Measurements from ENCODE around the gene GLTP. TPM values are rescaled to one million over a fixed set of nuclear protein-coding genes. Genes with fewer than 3 reads are reported as not detected.
A peak's percentile ranks its signal among the peaks of the same experiment; 100 is the strongest.

GLTP gene
- total and polyA plus RNA-seq, 2 of the 13 experiments (the other 11 are each of a cell fraction or from before 2014, with no cell fraction given) = 10.7 to 12.9 TPM

DNA sequence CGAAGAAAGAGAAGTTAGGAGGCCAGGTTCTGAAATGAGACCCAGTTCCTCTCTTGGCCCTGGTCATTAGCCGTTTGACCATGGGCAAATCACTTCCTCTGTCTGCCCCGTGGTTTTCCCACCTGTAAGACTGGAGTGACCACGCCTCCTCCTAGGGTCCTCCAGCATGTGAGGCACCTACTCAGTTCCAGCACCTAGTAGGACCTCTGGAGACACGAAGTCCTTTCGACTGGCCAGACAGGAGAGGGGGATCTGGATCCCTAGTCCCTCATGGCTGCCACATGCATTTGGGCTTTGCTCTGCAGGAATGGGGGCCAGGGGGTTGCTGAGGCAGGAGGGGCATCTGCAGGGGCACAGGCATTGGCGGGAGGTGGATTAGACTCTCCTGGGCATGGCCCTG lies 63.5 kb downstream of the GLTP start:
- WGBS (ENCODE audit: low lambda C conversion rate) = 65% methylated on average over 4 of the region's 7 CpGs
- FAIRE-seq = no peak

DNA sequence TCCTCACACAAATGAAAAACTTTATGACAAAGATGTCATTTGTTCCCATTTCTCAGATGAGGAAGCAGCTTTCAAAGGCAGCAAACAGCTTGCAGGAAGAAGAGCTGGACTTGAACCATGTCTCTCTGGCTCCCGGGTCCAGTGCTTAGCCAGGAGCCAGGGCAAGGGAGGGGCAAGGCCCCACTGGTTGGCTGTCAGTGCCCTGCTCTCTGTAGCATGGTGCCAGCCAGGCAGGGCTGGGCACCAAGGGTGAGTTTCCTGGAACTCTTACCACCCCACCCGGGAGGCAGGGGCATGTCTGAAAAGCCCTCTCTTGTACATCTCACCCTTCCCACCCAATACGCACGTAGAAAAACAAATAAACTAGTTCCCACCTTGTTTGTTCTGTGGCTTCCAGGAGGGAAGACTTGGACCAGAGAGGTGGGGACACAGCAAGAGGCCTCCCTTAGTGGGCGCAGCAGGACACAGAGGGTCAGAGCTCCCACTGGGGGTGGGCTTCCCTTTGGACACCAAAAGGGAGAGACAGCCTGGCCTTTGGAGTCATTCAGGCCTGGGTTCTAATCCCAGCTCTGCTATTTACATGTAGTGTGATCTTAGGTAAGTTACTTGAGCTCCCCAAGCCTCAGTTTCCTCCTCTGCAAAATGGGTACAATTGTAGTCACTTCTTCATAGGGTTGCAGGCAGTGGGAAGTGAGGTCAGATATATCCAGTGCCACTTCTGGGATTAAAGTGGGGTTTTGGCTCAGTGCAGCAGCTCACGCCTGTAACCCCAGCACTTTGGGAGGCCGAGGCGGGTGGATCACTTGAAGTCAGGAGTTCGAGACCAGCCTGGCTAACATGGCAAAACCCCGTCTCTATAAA lies 64.4 kb downstream of the GLTP start:
- Histone ChIP-seq H3K4me3 (replicated peaks in 1 of 3; ENCODE audit: insufficient read depth in 1 of 3, low read depth in 2 of 3, low read length in 3 of 3) (no peak overlapping the region), H3K27me3 (ENCODE audit: control insufficient read depth in 1 of 2, insufficient read depth in 2 of 2, low read length in 2 of 2) (no peaks in the 10 kb centered on the region), H3K9me3 (ENCODE audit: low read length) (no peaks in the 10 kb centered on the region), H3K27ac (ENCODE audit: extremely low read length, insufficient read depth, low read length) (no peak overlapping the region), H4K20me1 (ENCODE audit: insufficient read depth, low read length) (no peaks in the 10 kb centered on the region), H3K4me1 (ENCODE audit: insufficient read depth, low read length) (peaks cover 41% of the 10 kb centered on the region), H3K9ac (ENCODE audit: insufficient read depth, low read depth, low read length) (no peak overlapping the region), H3K36me3 (replicated peaks in 1 of 2; ENCODE audit: control insufficient read depth in 1 of 2, insufficient read depth in 2 of 2, low read length in 2 of 2) (no peaks in the 10 kb centered on the region), H3K79me2 (ENCODE audit: insufficient read depth, low read length) (no peaks in the 10 kb centered on the region), H3K4me2 (ENCODE audit: low read depth, low read length) (no peak overlapping the region), H2AFZ (ENCODE audit: low read length) (no peak overlapping the region)
- BruUV-seq (replicated peaks) = no TSS peak
- 60% methylated on average over 10 of the region's 10 CpGs for WGBS (ENCODE audit: low lambda C conversion rate)
- intact Hi-C loops (cut with micrococcal nuclease; ENCODE audit: unreplicated experiment) = no loop called here
- POLR2A ChIA-PET = no interaction called here
- CTCF ChIA-PET (ENCODE audit: low intra/inter-chr PET ratio, low total read pairs) = no interaction called here
- no peak for ATAC-seq
- in situ Hi-C loops (cut with HindIII; ENCODE audit: extremely low pct_ligation_motif_present, low pct_unique_long_range_greater_than_20kb) = no loop called here
- no peak for FAIRE-seq
- DNase-seq (ENCODE audit: low spot score) = no peak
- TF ChIP-seq GABPB1 (CRISPR knock-in tag; IDR thresholded peaks at IDR 0.05) (no peak), ZNF446 (CRISPR knock-in tag; IDR thresholded peaks at IDR 0.05) (no peak), MYNN (CRISPR knock-in tag; IDR thresholded peaks at IDR 0.05; ENCODE audit: low read depth) (no peak), ZMYM3 (CRISPR knock-in tag; IDR thresholded peaks at IDR 0.05) (peak; percentile 62; the same call in 1 of the 2 replicates), KDM4B (CRISPR knock-in tag; IDR thresholded peaks at IDR 0.05) (no peak), U2AF2 (IDR thresholded peaks at IDR 0.05; ENCODE audit: low read depth, low read length) (no peak), ESRRA (CRISPR knock-in tag; IDR thresholded peaks at IDR 0.05; ENCODE audit: low read depth) (no peak), TMF1 (CRISPR knock-in tag; IDR thresholded peaks at IDR 0.05; ENCODE audit: low read depth) (no peak), KLF11 (CRISPR knock-in tag; IDR thresholded peaks at IDR 0.05) (no peak), RAD21 (CRISPR knock-in tag; IDR thresholded peaks at IDR 0.05) (no peak), PCBP1 (IDR thresholded peaks at IDR 0.05; ENCODE audit: borderline replicate concordance, low read depth, low read length) (no peak), ZNF674 (CRISPR knock-in tag; IDR thresholded peaks at IDR 0.05; ENCODE audit: low read depth) (no peak), ZNF180 (CRISPR knock-in tag; IDR thresholded peaks at IDR 0.05; ENCODE audit: borderline replicate concordance, low read depth) (no peak)
- TF ChIP-seq, protein P1, sequence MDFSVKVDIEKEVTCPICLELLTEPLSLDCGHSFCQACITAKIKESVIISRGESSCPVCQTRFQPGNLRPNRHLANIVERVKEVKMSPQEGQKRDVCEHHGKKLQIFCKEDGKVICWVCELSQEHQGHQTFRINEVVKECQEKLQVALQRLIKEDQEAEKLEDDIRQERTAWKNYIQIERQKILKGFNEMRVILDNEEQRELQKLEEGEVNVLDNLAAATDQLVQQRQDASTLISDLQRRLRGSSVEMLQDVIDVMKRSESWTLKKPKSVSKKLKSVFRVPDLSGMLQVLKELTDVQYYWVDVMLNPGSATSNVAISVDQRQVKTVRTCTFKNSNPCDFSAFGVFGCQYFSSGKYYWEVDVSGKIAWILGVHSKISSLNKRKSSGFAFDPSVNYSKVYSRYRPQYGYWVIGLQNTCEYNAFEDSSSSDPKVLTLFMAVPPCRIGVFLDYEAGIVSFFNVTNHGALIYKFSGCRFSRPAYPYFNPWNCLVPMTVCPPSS (IDR thresholded peaks at IDR 0.05) = no peak
- TF ChIP-seq, protein P2, sequence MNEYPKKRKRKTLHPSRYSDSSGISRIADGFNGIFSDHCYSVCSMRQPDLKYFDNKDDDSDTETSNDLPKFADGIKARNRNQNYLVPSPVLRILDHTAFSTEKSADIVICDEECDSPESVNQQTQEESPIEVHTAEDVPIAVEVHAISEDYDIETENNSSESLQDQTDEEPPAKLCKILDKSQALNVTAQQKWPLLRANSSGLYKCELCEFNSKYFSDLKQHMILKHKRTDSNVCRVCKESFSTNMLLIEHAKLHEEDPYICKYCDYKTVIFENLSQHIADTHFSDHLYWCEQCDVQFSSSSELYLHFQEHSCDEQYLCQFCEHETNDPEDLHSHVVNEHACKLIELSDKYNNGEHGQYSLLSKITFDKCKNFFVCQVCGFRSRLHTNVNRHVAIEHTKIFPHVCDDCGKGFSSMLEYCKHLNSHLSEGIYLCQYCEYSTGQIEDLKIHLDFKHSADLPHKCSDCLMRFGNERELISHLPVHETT (CRISPR knock-in tag; conservative IDR thresholded peaks at IDR 0.05) = no peak

More for the DNA sequence above, 63.5 kb downstream of the GLTP start:
- no peak overlapping the region for H2AFZ ChIP-seq (ENCODE audit: low read length)
- H3K27me3 ChIP-seq (ENCODE audit: control insufficient read depth in 1 of 2, insufficient read depth in 2 of 2, low read length in 2 of 2) = no peaks in the 10 kb centered on the region
- no peaks in the 10 kb centered on the region for H4K20me1 ChIP-seq (ENCODE audit: insufficient read depth, low read length)
- BruUV-seq (replicated peaks) = no TSS peak
- no peak overlapping the region for H3K27ac ChIP-seq (ENCODE audit: extremely low read length, insufficient read depth, low read length)
- H3K9me3 ChIP-seq (ENCODE audit: low read length) = no peaks in the 10 kb centered on the region
- no peak overlapping the region for H3K4me2 ChIP-seq (ENCODE audit: low read depth, low read length)
- CTCF ChIA-PET (ENCODE audit: low intra/inter-chr PET ratio, low total read pairs) = no interaction called here
- in situ Hi-C loops (cut with HindIII; ENCODE audit: extremely low pct_ligation_motif_present, low pct_unique_long_range_greater_than_20kb) = no loop called here
- POLR2A ChIA-PET = no interaction called here
- H3K4me3 ChIP-seq (replicated peaks in 1 of 3; ENCODE audit: insufficient read depth in 1 of 3, low read depth in 2 of 3, low read length in 3 of 3) = no peak overlapping the region
- TF ChIP-seq FLYWCH1 (CRISPR knock-in tag; IDR thresholded peaks at IDR 0.05) = no peak
- peak; percentile 61; the same call in 1 of the 2 replicates for TF ChIP-seq ZKSCAN1 (IDR thresholded peaks at IDR 0.05; ENCODE audit: low read length)
- TF ChIP-seq STAT5B (CRISPR knock-in tag; IDR thresholded peaks at IDR 0.05) = no peak
- intact Hi-C loops (cut with micrococcal nuclease; ENCODE audit: unreplicated experiment) = no loop called here
- ATAC-seq (no peak), DNase-seq (ENCODE audit: low spot score) (no peak)
- H3K36me3 ChIP-seq (replicated peaks in 1 of 2; ENCODE audit: control insufficient read depth in 1 of 2, insufficient read depth in 2 of 2, low read length in 2 of 2) = no peaks in the 10 kb centered on the region
- peaks cover 50% of the 10 kb centered on the region for H3K4me1 ChIP-seq (ENCODE audit: insufficient read depth, low read length)
- H3K9ac ChIP-seq (ENCODE audit: insufficient read depth, low read depth, low read length) = no peak overlapping the region
- H3K79me2 ChIP-seq (ENCODE audit: insufficient read depth, low read length) = no peaks in the 10 kb centered on the region
